GM20000 (cell line): ENCODE data around the gene CRACDL.

ENCODE experiments used
- DNase-seq: peaks from one replicate; pipeline ENCODE4 v3.0.0; 2012; ENCODE audit warnings: low spot score
- CTCF ChIP-seq: IDR thresholded peaks from 2 replicates; pipeline ENCODE4 v1.5.1; 2012; ENCODE audit warnings: mild to moderate bottlenecking, control low read depth; ENCODE audit errors: extremely low read depth, missing control alignments

The CRACDL gene

GRCh38 chr2:98773907-98774306, 162.1 kb downstream of the CRACDL start:
- TF ChIP-seq CTCF = no peak
- no peak for DNase-seq

- no peak for DNase-seq
- TF ChIP-seq CTCF = no peak
Measured at GRCh38 chr2:98773169-98773568, 162.9 kb downstream of the CRACDL start.

- TF ChIP-seq CTCF = no peak
- DNase-seq = no peak
Measured at GRCh38 chr2:98772536-98772935, 163.5 kb downstream of the CRACDL start.

- no peak for TF ChIP-seq CTCF
Measured at GRCh38 chr2:98771721-98772524, 164.1 kb downstream of the CRACDL start.

GRCh38 chr2:98771264-98771663, 164.8 kb downstream of the CRACDL start:
- TF ChIP-seq CTCF = no peak
- no peak for DNase-seq

More at GRCh38 chr2:98771721-98772524, 164.1 kb downstream of the CRACDL start:
- no peak for DNase-seq

GRCh38 chr2:98769784-98770183, 166.2 kb downstream of the CRACDL start:
- TF ChIP-seq CTCF = no peak
- no peak for DNase-seq

- TF ChIP-seq CTCF = no peak
- no peak for DNase-seq
Measured at GRCh38 chr2:98769114-98769476, 166.9 kb downstream of the CRACDL start.
